Measurements from ENCODE around the gene TBC1D25.

TBC1D25 gene

GRCh38 chrX:48539345-48540027 is at the start of gene TBC1D25:
TBC1D25 (plus strand) TSS chrX:48539714; CDS start chrX:48539798, 84 bp downstream.
- no peaks in the 10 kb centered on the region for H3K9me3 Mint-ChIP-seq
- no peaks in the 10 kb centered on the region for H3K27me3 Mint-ChIP-seq
- peaks cover 21% of the 10 kb centered on the region for H3K4me1 Mint-ChIP-seq (ENCODE audit: low read depth)

GRCh38 chrX:48489892-48490291 is 49.6 kb upstream of the TBC1D25 start:
- Mint-ChIP-seq H3K4me3 (no peak overlapping the region), H3K36me3 (ENCODE audit: low read depth) (no peaks in the 10 kb centered on the region), H3K9me3 (no peaks in the 10 kb centered on the region), H3K4me1 (ENCODE audit: low read depth) (no peaks in the 10 kb centered on the region), H3K27ac (no peak overlapping the region), H3K27me3 (no peaks in the 10 kb centered on the region)

More at GRCh38 chrX:48539345-48540027, at the start of gene TBC1D25:
- Mint-ChIP-seq H3K36me3 (ENCODE audit: low read depth) (peaks cover 8% of the 10 kb centered on the region), H3K27ac (peak within 1 kb of the TSS; percentile 92), H3K4me3 (peak within 1 kb of the TSS; percentile 95)

- H3K9me3 Mint-ChIP-seq = no peaks in the 10 kb centered on the region
- H3K4me3 Mint-ChIP-seq = no peak overlapping the region
These were observed 48.9 kb upstream of the TBC1D25 start for GRCh38 chrX:48490661-48491060.

DNA sequence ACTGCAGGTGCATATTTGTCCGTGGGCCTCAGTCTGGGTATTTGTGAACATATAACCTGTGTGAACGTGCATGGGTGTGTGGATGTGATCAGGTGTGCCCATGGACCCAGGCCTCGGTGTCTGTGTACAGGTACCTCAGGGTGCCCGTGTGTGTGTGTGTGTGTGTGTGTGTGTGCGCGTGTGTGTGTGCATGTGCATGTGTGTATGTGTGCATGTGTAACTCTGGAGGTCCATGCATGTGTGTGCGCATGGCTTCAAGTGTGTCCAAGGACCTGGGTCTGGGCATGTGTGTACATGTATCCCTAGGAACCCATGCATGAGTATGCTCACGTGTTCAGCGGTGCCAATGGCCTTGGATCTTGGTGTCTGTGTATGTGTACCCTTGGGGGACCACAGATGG is 47.7 kb upstream of the TBC1D25 start:
- Mint-ChIP-seq H3K4me3 (no peak overlapping the region), H3K27ac (no peak overlapping the region), H3K4me1 (ENCODE audit: low read depth) (no peaks in the 10 kb centered on the region), H3K9me3 (no peaks in the 10 kb centered on the region), H3K36me3 (ENCODE audit: low read depth) (no peaks in the 10 kb centered on the region), H3K27me3 (no peaks in the 10 kb centered on the region)

More at GRCh38 chrX:48490661-48491060, 48.9 kb upstream of the TBC1D25 start:
- H3K27ac Mint-ChIP-seq = no peak overlapping the region
- H3K4me1 Mint-ChIP-seq (ENCODE audit: low read depth) = no peaks in the 10 kb centered on the region
- H3K36me3 Mint-ChIP-seq (ENCODE audit: low read depth) = no peaks in the 10 kb centered on the region
- no peaks in the 10 kb centered on the region for H3K27me3 Mint-ChIP-seq

GRCh38 chrX:48492293-48492910 is 47.1 kb upstream of the TBC1D25 start:
- no peak overlapping the region for H3K27ac Mint-ChIP-seq
- no peaks in the 10 kb centered on the region for H3K4me1 Mint-ChIP-seq (ENCODE audit: low read depth)
- H3K4me3 Mint-ChIP-seq = no peak overlapping the region
- H3K9me3 Mint-ChIP-seq = no peaks in the 10 kb centered on the region
- no peaks in the 10 kb centered on the region for H3K36me3 Mint-ChIP-seq (ENCODE audit: low read depth)
- no peaks in the 10 kb centered on the region for H3K27me3 Mint-ChIP-seq

- Mint-ChIP-seq H3K36me3 (ENCODE audit: low read depth) (no peaks in the 10 kb centered on the region), H3K4me3 (no peak overlapping the region), H3K4me1 (ENCODE audit: low read depth) (peaks cover 3% of the 10 kb centered on the region), H3K27me3 (no peaks in the 10 kb centered on the region), H3K27ac (no peak overlapping the region), H3K9me3 (no peaks in the 10 kb centered on the region)
These were observed 45.6 kb upstream of the TBC1D25 start for GRCh38 chrX:48493890-48494364.

- Mint-ChIP-seq H3K9me3 (no peaks in the 10 kb centered on the region), H3K4me1 (ENCODE audit: low read depth) (peaks cover 3% of the 10 kb centered on the region)
These were observed 42.9 kb upstream of the TBC1D25 start for GRCh38 chrX:48496660-48497059.

DNA sequence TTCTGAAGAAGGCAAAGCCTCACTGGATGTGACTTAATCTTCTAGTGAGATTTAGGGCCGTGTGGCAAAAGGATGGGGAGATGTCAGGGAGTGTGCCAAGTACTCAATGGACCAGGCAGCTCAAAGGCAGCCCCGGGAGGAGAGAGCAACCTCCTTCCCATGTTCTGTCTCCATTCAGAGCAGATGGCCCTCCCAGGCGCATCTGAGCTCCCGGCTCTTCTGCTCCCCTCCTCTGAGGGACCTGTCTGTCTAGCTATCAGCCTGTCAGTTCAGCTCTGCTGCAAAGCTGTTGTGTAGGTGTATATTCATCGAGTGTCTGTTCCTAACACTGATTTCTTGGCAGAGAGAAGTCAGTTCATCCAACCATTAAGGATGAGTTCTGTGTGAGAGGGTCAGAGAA is 41.6 kb upstream of the TBC1D25 start:
- Mint-ChIP-seq H3K4me1 (ENCODE audit: low read depth) (peaks cover 3% of the 10 kb centered on the region), H3K27me3 (no peaks in the 10 kb centered on the region), H3K27ac (no peak overlapping the region), H3K36me3 (ENCODE audit: low read depth) (no peaks in the 10 kb centered on the region), H3K4me3 (no peak overlapping the region), H3K9me3 (no peaks in the 10 kb centered on the region)

More at GRCh38 chrX:48496660-48497059, 42.9 kb upstream of the TBC1D25 start:
- no peaks in the 10 kb centered on the region for H3K27me3 Mint-ChIP-seq
- H3K4me3 Mint-ChIP-seq = no peak overlapping the region
- H3K27ac Mint-ChIP-seq = no peak overlapping the region
- H3K36me3 Mint-ChIP-seq (ENCODE audit: low read depth) = no peaks in the 10 kb centered on the region

GRCh38 chrX:48498374-48498809 is 41.1 kb upstream of the TBC1D25 start:
- Mint-ChIP-seq H3K36me3 (ENCODE audit: low read depth) (no peaks in the 10 kb centered on the region), H3K9me3 (no peaks in the 10 kb centered on the region), H3K27ac (no peak overlapping the region), H3K27me3 (no peaks in the 10 kb centered on the region), H3K4me3 (no peak overlapping the region), H3K4me1 (ENCODE audit: low read depth) (peaks cover 3% of the 10 kb centered on the region)

DNA sequence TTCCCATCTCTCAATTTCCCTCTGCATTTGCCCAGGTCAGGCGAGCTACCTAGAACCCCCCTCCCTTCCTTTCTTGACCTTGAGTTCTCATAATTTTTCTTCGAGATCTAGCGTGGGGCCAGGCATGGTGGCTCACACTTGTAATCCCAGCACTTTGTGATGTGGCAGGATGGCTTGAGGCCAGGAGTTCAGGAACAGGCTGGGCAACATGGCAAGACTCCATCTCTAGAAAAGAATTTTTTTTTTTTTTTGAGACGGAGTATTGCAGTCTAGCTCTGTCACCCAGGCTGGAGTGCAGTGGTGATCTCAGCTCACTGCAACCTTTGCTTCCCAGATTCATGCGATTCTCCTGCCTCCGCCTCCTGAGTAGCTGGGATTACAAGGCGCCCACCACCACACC is 35.3 kb upstream of the TBC1D25 start:
- no peak overlapping the region for H3K27ac Mint-ChIP-seq
- H3K4me3 Mint-ChIP-seq = no peak overlapping the region
- H3K9me3 Mint-ChIP-seq = no peaks in the 10 kb centered on the region
- H3K4me1 Mint-ChIP-seq (ENCODE audit: low read depth) = peaks cover under 1% of the 10 kb centered on the region
- H3K27me3 Mint-ChIP-seq = no peaks in the 10 kb centered on the region
- no peaks in the 10 kb centered on the region for H3K36me3 Mint-ChIP-seq (ENCODE audit: low read depth)

DNA sequence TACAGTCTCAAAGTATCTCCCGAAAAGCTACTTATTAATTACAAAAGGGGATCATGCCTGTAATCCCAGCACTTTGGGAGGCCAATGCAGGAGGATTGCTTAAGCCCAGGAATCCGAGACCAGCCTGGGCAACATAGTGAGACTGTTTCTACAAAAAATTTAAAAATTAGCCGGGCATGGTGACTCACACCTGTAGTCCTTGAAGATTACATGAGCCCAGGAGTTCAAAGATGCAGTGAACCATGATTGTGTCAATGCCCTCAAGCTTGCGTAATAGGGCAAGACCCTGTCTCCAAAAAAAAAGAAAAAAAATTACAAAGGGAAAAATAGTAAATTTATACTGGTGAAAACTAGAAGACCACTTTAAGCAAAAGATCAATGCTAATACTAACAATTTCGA is 34.0 kb upstream of the TBC1D25 start:
- peaks cover 11% of the 10 kb centered on the region for H3K4me1 Mint-ChIP-seq (ENCODE audit: low read depth)
- H3K9me3 Mint-ChIP-seq = no peaks in the 10 kb centered on the region
- no peak overlapping the region for H3K4me3 Mint-ChIP-seq
- no peaks in the 10 kb centered on the region for H3K27me3 Mint-ChIP-seq
- H3K36me3 Mint-ChIP-seq (ENCODE audit: low read depth) = no peaks in the 10 kb centered on the region
- H3K27ac Mint-ChIP-seq = no peak overlapping the region

DNA sequence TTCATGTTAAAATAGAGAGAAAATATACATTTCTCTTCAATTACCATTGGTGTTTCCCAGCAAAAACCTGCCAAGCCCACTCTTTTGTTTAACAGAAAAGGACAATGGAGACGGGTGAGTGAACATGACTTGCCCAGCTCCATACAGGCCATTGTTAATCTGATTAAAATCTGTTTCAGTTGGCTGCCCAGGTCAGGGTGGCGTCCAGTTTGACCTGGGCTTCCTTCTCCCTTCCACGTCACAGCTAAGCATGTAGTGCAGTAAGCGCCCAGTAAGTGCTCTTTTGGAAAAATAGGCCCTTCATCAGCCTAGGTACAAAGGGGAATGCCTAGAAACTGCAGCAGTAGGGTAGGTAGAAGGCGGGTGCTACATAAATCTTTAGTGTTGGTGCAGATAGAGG is 32.3 kb upstream of the TBC1D25 start:
- Mint-ChIP-seq H3K36me3 (ENCODE audit: low read depth) (no peaks in the 10 kb centered on the region), H3K27ac (no peak overlapping the region), H3K27me3 (no peaks in the 10 kb centered on the region), H3K4me1 (ENCODE audit: low read depth) (peaks cover 15% of the 10 kb centered on the region), H3K9me3 (no peaks in the 10 kb centered on the region), H3K4me3 (peak overlapping the region; percentile 32)

GRCh38 chrX:48508400-48509244 is 30.9 kb upstream of the TBC1D25 start, which contains the start of gene PORCN:
PORCN (plus strand) TSS chrX:48508992; CDS start chrX:48509821, 829 bp downstream.
- H3K36me3 Mint-ChIP-seq (ENCODE audit: low read depth) = no peaks in the 10 kb centered on the region
- peak within 1 kb of the TSS; percentile 91 for H3K27ac Mint-ChIP-seq
- H3K27me3 Mint-ChIP-seq = no peaks in the 10 kb centered on the region
- H3K4me1 Mint-ChIP-seq (ENCODE audit: low read depth) = peaks cover 15% of the 10 kb centered on the region
- H3K4me3 Mint-ChIP-seq = peak within 1 kb of the TSS; percentile 91
- H3K9me3 Mint-ChIP-seq = no peaks in the 10 kb centered on the region

- Mint-ChIP-seq H3K27ac (peak overlapping the region; percentile 91), H3K27me3 (no peaks in the 10 kb centered on the region), H3K4me1 (ENCODE audit: low read depth) (peaks cover 15% of the 10 kb centered on the region), H3K36me3 (ENCODE audit: low read depth) (no peaks in the 10 kb centered on the region), H3K9me3 (no peaks in the 10 kb centered on the region), H3K4me3 (peak overlapping the region; percentile 91)
These were observed 30.3 kb upstream of the TBC1D25 start for GRCh38 chrX:48509245-48509590.

DNA sequence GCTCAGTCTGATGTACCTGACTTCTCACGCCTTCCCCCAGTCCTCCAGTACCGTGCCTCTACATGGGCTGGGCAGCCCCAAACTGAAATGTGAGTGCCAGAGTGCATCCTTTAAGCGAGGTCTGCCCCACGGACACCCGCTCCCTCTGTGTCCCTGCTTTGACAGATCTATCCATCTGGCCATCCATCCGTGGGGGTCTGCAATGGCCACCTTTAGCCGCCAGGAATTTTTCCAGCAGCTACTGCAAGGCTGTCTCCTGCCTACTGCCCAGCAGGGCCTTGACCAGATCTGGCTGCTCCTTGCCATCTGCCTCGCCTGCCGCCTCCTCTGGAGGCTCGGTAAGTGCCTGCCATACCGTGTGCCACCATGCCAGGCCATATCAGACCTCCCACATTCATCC is 29.9 kb upstream of the TBC1D25 start:
- peaks cover 15% of the 10 kb centered on the region for H3K4me1 Mint-ChIP-seq (ENCODE audit: low read depth)
- no peaks in the 10 kb centered on the region for H3K9me3 Mint-ChIP-seq
- peak overlapping the region; percentile 91 for H3K27ac Mint-ChIP-seq
- H3K36me3 Mint-ChIP-seq (ENCODE audit: low read depth) = no peaks in the 10 kb centered on the region
- H3K4me3 Mint-ChIP-seq = peak overlapping the region; percentile 91
- H3K27me3 Mint-ChIP-seq = no peaks in the 10 kb centered on the region

Data from stimulated activated naive CD8-positive, alpha-beta T cell treated with anti-CD3 and anti-CD28 coated beads, Interleukin-15, Interleukin-2, amounts not matched to agents 100 ng/mL and 50 ng/mL, for 24 hours (primary cell).